HG02571 (cell line): ENCODE results near the gene TRIM44.

Experiments
- ATAC-seq: cut with Tn5 transposase; IDR thresholded peaks from one replicate; pipeline ENCODE4 v1.9.1; 2021; ENCODE audit warnings: mild to moderate bottlenecking, moderate library complexity; ENCODE audit not compliant: unreplicated experiment

Gene TRIM44, protein sequence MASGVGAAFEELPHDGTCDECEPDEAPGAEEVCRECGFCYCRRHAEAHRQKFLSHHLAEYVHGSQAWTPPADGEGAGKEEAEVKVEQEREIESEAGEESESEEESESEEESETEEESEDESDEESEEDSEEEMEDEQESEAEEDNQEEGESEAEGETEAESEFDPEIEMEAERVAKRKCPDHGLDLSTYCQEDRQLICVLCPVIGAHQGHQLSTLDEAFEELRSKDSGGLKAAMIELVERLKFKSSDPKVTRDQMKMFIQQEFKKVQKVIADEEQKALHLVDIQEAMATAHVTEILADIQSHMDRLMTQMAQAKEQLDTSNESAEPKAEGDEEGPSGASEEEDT

DNA sequence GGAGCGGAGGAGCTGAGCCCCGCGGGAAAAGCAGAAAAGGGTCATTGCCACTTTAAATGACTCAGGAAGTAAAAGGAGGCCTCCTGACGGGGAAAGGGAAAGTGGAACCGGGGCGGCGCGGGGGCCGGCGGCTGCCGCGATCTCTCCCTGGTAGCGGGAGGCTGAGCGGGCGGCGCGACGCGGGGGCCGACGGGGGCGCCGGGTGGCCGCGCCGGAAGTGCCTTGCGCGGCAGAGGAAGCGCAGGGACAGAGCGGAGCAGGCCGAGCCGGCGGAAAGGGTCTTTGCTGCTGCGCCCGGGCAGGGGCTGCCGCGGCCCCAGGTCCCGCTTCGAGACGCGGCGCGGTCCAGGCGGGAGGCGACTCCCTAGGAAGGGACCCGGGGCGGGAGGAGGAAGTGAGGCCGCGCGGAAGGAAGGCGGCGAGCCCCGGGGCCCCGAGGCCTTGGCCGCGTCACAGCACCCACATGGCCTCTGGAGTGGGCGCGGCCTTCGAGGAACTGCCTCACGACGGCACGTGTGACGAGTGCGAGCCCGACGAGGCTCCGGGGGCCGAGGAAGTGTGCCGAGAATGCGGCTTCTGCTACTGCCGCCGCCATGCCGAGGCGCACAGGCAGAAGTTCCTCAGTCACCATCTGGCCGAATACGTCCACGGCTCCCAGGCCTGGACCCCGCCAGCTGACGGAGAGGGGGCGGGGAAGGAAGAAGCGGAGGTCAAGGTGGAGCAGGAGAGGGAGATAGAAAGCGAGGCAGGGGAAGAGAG, at the start of gene TRIM44:
TRIM44 (plus strand) TSS at position 127 of the 759 bp plus-strand sequence; CDS start at position 464, 337 bp downstream.
- ATAC-seq, result peak; percentile 95

DNA sequence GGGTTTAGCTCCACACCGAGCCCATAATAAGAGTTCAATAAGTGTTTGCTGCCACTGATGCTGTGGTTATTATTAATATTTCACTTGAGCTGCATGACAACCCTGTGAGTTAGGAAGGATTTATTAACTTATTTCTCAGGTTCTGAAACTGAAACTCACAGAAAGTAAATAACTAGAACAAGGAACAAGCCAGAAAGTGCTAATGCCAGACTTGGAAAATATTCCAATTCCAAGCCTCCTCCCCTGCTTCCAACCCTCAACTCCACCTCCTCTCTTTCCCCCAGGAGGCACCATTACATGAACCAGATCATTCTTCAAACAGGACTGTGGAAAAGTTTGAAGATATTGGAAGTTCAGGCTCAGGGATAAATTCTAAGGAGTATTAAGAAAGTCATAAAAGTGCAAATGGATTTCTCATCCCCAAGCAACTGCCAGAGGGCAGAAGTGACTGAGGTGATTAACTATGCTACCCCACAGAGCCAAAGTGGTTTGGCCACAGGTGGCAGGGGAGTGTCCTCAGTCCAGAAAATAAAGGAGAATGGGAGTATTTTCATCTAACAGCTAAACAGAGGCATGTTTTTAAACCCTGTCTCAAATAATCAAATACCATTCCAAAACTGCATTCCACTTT, 47.5 kb upstream of the TRIM44 start:
- no peak for ATAC-seq

DNA sequence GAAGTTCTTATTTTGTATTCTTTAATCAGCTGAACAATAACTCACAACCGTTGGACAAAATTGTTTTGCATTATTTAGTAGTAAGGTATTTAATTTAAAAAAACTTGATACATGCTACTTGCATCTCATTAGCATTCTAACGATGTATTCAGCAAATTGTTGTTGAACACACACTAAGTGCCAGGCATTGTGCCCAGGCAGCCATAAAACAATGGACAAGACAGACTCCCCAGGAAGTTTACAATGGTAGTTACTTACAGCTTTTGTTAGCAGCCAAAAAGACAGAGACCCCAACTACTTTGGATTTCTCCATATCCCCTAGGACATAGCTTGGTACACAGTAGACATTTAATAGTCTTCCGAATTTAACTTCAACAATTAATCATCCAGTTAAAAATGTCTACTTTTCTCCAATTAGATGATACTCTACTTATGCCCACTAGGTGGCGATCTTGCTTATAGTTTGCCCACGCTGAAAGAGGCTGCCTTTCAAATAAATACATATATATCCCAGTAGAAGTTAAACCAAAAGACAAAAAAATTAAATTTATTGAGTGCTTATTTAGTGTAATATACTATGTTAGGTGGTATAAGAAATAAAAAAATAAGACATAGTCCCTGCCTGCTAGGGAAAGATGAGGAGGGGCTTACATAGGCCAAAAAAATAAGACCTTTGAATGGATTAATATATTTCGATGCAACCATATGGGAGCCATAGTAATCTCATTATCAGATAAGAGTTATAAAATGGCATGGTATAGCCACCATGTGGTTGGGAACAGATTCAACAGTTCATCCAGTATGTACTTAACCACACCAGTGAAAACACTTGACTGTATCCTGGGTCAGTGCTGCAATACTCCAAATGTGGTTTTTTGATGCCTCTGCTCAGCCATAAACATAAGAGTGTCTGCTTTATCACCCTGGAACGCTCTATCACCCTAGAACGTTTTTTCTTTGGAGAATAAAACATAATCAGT, 46.4 kb upstream of the TRIM44 start:
- no peak for ATAC-seq

DNA sequence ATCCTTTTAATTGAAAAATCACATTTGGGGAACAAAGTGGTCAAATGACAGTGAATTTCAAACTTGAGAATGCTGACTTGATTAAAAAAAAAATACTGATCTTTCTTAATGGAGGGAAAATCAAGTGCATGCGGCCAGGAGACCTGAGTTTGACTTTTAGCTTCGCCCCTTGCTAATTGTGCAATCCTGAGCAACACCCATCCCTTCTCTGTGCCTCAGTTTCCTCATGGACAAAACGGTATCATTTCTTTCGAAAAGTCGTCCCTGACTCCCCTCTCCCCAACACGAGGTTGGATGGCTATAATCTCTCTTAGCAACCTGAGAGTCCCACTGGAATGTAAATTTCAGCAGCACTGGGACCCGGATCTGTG, 45.3 kb upstream of the TRIM44 start:
- ATAC-seq, result no peak

DNA sequence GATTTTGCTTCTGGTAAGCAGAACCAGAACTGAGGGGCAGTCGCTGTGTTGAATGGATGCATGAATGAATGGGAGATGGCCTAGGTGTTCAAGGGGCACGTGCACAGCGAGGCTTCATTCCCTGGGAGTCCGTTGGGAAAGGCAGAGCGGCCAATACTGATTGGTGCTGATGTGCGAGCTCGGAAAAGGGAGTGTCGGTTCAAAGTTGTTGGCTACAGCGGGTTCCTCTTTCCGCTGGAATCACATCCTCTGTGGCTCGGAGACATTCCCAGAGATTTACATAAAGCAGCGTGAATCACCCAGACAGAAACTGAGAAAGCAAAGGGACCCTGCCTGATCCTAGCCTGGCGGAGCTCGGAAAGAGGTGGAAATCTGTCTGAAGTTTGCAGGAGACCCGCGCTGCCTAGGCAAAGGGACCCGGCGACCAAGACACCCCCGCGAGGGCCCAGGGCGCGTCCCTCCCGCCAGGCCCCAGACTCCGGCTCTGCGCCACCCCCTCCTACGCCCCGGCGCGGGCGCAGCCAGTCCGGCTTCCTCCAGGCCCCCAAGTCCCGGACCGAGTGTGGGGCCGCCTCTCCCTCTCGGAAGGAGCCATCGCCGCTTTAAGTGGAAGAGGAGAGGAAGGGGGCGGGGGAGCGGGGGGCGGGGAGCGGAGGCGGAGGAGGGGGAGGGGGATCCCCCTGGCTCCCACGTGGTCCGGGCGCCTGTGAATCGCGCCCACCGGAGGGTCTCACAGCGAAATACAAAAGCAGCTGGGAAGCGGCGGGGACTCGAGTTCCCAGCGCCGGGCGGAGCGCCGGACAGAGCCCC, 44.7 kb upstream of the TRIM44 start, which contains the start of gene FJX1:
FJX1 (plus strand) TSS at position 774 of the 810 bp plus-strand sequence. CDS start 177 bp downstream, outside the sequence.
- peak; percentile 44 for ATAC-seq

DNA sequence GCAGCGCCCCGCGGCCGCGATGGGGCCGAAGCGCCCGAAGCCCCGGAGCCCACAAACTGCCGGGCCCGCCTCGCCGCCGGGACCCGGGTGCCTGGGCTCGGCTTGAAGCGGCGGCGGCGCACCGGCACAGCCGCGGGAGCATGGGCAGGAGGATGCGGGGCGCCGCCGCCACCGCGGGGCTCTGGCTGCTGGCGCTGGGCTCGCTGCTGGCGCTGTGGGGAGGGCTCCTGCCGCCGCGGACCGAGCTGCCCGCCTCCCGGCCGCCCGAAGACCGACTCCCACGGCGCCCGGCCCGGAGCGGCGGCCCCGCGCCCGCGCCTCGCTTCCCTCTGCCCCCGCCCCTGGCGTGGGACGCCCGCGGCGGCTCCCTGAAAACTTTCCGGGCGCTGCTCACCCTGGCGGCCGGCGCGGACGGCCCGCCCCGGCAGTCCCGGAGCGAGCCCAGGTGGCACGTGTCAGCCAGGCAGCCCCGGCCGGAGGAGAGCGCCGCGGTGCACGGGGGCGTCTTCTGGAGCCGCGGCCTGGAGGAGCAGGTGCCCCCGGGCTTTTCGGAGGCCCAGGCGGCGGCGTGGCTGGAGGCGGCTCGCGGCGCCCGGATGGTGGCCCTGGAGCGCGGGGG, 44.0 kb upstream of the TRIM44 start:
- peak; percentile 33 for ATAC-seq

DNA sequence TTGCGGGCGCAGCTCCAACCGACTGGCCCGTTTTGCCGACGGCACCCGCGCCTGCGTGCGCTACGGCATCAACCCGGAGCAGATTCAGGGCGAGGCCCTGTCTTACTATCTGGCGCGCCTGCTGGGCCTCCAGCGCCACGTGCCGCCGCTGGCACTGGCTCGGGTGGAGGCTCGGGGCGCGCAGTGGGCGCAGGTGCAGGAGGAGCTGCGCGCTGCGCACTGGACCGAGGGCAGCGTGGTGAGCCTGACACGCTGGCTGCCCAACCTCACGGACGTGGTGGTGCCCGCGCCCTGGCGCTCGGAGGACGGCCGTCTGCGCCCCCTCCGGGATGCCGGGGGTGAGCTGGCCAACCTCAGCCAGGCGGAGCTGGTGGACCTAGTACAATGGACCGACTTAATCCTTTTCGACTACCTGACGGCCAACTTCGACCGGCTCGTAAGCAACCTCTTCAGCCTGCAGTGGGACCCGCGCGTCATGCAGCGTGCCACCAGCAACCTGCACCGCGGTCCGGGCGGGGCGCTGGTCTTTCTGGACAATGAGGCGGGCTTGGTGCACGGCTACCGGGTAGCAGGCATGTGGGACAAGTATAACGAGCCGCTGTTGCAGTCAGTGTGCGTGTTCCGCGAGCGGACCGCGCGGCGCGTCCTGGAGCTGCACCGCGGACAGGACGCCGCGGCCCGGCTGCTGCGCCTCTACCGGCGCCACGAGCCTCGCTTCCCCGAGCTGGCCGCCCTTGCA, 43.3 kb upstream of the TRIM44 start:
- ATAC-seq, result peak; percentile 21

DNA sequence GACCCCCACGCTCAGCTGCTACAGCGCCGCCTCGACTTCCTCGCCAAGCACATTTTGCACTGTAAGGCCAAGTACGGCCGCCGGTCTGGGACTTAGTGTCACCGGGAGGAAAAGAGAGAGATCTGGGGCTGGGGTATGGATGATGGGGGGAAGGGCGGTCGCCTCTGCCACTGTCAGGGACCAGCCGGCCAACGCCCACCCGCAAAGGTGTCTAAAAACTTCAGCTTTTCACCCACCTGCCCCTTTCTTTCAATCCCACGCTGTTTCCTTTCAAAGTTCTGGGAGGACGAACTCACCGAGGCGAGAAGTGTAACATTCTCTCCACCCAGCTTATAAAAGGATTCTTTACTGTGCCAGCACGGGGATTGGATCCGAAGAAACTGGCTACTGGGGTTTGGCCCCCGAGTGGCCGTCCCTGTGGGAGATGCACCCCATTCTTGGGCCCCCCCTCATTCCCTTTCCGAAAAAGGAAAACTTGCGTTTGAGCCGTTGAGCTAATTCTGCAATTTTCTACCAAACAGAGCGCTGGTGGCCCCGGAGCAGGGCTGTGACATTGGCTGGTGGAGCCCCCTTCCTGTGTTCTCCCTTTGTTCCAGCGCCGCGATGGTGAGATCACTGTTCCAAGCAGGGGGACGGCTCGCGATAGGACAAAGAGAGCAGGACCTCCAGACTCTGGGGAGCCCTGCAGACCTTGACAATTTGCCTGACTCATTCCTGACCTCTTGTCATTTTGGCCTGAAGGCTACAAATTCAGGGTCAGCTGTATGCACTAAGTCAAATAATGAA, 42.5 kb upstream of the TRIM44 start:
- ATAC-seq, result no peak

DNA sequence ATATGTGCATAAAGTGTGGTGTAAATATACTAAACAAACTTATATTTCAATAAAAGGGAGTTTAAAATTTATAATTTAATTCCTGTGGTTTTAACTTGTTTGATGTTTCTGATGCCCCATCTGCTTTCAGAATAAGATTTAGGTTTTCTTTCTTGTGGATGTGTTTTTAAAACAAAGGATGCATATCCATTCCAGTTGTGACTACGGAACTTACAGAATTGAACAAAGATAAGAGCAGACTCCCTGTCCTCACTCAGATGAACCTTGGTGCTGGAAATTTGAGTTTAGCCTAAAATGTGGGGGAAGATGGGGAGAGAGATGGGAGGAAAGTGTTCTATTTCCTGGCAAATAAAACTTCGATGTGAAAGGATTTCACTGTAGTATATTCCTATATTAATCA, 41.8 kb upstream of the TRIM44 start:
- no peak for ATAC-seq

DNA sequence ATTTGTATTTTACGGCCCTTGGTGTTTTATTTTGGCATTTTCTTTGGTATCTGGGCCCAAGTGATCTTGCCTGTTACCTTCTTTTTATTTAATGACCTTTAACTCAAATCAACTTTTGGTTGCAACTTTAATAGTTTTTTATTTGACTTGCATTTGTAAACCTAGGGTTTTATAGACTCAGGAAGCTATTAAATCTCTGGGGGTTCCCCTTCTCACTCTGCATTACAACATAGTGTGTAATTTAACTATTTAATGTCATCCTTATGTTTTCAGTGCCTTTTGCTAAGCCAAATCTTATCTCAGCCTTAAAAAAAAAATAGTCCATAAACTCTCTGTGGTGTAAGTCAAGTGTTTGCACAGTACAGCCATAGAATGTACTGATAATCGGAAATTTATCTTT, 41.0 kb upstream of the TRIM44 start:
- ATAC-seq, result no peak

DNA sequence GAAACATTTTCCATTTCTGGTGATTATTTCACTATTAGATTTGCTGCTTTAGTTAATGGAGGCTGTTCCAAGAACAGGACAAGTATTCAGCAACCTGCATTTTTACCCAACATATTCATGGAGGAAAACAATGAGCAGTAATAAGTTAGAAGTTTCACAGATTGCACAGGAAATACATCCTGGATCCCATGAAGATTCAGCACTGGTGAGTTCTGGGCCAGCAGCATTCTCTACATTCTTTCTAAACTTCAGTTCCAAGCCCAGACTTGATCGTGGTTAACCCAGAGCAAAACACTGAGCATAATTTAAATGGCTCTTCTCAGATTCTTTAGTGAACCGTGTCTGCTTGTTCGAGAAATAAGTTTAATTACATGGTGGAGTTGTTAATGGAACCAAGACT, 40.5 kb upstream of the TRIM44 start:
- no peak for ATAC-seq

DNA sequence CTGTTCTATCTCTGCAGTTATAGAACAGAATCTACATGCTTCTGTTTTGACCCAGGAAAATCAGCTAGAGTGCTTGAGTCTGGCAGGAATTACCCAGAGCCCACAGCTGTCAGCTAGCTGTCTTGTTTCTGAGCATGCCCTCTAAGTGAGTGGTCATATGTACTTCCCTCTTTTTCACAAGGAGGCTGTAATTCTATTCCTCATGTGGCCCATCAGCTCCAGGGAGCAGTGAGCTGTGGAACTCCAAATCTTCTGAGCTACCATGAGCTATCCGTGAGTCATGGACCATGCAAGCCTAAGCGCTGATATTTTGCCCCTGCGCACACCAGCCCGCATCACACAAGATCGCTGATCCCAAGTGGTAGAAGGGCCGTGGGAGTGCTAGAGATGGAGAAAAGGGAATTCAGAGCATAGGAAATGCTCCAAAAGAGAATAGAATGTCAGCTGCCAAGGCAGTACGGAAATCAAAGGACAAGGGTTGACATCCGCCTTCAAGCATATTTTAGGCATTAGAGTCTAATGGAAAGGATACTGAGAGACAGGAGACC, 38.9 kb upstream of the TRIM44 start:
- no peak for ATAC-seq

DNA sequence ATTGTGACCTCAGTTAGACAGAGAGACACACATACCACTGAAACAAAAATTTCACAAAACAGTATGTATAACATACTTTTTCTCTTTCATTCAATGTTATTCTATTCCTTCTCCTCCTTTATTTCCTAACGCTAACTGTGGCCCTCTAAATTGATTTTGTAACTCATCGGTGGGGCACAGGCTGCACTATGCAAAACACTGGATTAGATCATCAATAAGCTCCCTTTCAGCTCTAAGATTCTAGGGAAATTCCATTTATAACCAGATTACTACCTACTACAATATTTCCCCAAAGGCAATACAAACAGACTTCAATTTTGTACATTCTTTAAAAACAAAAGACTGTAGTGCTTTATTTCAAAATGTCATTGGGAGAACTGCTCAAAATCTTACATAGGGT, 38.3 kb upstream of the TRIM44 start:
- ATAC-seq, result no peak

DNA sequence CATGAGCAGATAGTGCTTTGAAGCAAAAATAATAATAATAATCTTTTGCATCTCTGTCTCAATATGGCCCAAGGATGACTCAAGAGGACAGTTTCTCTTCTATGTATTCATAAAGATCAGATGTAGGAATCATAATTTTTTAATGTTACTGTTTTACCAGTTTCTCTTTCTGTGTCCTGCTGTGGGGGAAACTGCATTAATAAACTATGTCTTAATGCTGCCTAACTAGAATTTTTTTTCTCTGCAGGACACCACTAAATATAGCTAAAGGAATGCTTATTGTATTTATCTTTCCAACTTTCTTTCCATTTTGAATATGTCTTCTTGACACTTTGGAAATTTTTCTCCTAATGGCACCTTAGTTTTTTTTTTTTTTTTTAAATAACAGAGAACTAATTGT, 37.8 kb upstream of the TRIM44 start:
- no peak for ATAC-seq

DNA sequence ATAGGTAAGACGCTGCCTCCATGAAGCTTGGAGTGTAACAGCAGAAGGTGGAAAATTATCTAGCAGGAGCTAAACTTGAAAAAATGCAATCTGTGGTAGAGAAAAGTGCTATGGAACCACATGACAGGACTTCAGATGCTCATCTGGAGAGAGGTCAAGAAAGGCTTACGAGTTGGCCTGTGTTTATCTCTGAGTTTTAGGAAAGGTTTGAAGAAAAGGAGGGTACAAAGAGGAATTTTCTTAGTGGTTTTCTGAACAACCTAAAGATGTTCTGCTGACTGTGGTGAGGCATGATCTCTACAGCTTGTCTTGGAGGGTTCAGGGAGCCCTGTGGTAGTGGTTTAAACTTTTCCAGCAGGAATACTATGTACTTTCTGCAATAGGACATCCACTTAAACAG, 36.1 kb upstream of the TRIM44 start:
- ATAC-seq, result no peak

DNA sequence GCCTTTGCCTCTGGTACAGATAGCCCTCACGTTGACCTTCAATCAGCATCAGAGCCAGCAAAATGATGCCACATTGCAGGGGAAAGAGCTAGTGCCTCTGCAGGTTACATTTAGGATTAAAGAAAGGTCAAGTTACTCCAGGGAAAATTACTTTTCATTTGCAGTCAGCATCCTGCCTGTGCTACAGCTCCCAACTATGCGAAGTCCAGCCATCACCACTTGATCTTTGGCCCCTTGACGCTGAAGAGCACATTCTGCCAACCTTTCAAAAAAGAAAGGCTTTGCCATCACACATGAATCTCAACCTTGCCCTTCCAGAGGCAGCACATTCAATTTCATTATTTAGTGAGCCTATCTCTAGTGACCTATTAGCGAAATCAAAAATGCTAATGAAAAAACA, 33.1 kb upstream of the TRIM44 start:
- no peak for ATAC-seq

DNA sequence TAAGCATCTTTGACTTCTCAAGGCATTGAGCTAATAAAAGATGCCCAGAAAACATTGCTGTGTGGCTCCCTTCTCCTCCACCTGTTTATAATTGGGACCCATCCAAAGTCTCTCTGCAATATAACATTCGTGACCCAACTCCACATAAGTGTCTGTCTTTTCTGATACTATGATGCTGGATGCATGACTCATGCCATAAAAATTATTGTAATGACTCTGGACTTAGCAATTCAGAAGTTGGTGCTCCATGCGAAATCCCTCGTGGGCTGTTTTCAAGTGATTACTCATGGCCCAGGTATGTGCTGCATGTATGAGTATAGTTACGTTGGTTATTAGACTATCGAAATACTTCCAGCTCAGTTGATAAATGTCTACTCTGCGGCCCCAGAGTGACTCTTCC, 32.7 kb upstream of the TRIM44 start:
- ATAC-seq, result no peak

DNA sequence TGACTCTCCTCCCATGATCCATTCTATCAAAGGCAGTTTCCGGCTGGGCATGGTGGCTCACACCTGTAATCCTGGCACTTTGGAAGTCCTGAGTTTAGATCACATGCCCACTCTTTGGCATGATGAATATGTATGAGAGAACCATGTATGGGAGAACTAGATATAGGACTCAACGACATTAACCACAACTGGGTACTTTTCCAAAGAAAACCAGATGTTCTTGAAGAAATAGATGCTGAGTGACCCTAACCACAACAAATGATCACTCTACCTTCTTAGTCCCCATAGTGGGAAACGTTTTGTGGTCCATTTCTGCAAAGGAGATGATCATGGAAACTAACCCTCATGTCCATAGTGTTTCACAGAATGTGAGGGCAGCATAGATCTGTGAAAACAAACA, 30.7 kb upstream of the TRIM44 start:
- no peak for ATAC-seq
